GM13977 (cell line): ENCODE data around the gene EXTL2.
"Not testable (repeated sequence)": the region's sequence is repeated elsewhere in the genome, so short reads cannot be mapped to it uniquely, and the experiment has no call there.

ENCODE experiments used
- DNase-seq: peaks from one replicate; pipeline ENCODE4 v3.0.0; 2012; ENCODE audit warnings: low spot score
- in situ Hi-C: fragments of 300-500 bp; cut with MboI; formaldehyde crosslinking; loops from one replicate; pipeline ENCODE4 v1.12.0; 2022; ENCODE audit warnings: low sequenced_read_pairs, low pct_unique_long_range_greater_than_20kb, mixed read lengths, inconsistent platforms; ENCODE audit not compliant: unreplicated experiment
- TF ChIP-seq, protein P1 (sequence below): IDR thresholded peaks from 2 replicates; pipeline ENCODE4 v1.5.1; 2012; ENCODE audit warnings: mild to moderate bottlenecking, control low read depth; ENCODE audit not compliant: insufficient read depth; ENCODE audit errors: extremely low read depth, missing control alignments

The EXTL2 gene

GRCh38 chr1:100936194-100936967, 41.7 kb upstream of the EXTL2 start:
- DNase-seq, result no peak
- in situ Hi-C loops, result no loop called here
- TF ChIP-seq, protein P1, sequence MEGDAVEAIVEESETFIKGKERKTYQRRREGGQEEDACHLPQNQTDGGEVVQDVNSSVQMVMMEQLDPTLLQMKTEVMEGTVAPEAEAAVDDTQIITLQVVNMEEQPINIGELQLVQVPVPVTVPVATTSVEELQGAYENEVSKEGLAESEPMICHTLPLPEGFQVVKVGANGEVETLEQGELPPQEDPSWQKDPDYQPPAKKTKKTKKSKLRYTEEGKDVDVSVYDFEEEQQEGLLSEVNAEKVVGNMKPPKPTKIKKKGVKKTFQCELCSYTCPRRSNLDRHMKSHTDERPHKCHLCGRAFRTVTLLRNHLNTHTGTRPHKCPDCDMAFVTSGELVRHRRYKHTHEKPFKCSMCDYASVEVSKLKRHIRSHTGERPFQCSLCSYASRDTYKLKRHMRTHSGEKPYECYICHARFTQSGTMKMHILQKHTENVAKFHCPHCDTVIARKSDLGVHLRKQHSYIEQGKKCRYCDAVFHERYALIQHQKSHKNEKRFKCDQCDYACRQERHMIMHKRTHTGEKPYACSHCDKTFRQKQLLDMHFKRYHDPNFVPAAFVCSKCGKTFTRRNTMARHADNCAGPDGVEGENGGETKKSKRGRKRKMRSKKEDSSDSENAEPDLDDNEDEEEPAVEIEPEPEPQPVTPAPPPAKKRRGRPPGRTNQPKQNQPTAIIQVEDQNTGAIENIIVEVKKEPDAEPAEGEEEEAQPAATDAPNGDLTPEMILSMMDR, result no peak

DNA sequence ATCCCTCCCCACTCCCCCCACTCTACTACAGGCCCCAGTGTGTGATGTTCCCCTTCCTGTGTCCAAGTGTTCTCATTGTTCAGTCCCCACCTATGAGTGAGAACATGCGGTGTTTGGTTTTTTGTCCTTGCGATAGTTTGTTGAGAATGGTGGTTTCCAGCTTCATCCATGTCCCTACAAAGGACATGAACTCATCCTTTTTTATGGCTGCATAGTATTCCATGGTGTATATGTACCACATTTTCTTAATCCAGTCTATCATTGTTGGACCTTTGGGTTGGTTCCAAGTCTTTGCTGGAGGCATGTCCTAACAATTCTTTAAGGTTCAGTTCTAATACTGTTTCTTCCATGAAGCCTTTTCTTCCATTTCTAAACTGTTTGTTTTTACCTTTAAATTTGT, 38.9 kb upstream of the EXTL2 start:
- DNase-seq, in situ Hi-C loops: not testable (repeated sequence)

DNA sequence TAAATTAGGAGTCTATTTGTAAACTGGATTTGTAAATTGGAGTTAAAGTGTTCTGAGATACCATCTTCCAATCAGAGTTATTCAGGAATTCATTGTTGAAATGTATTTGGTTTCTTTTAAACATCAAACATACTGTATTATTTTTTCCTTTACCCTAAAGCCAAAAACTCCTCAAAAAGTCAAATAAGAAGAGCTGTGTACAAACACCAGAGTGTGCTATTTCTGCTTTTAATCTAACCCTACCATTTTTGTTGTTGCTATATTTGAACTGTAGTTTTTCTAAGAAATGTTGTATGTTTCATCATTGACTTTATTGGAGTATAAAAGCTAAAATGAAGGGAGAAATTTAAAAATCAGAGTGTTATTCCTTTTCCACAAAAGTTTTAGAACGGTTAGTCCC, 37.1 kb upstream of the EXTL2 start:
- no peak for DNase-seq
- TF ChIP-seq, protein P1, result no peak
- in situ Hi-C loops, result no loop called here

DNA sequence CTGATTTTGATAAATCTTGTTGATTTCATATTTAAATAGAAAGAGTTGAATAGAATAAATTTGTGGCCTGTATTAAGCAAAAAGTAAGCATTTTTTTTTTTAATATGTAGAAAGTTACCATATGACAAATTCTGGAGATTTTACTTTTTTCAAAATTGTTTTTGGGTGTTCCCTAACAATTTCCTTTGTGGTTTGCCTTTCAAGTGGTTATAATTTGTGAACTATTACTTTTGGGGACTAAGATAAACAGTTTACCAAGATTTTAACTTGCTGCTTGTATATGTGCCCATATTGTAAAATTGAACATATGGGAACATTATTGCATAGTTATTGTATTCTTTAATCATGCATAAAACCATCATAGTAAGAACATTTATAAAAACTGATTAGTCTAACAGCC, 35.9 kb upstream of the EXTL2 start:
- TF ChIP-seq, protein P1, result no peak
- no peak for DNase-seq
- in situ Hi-C loops, result no loop called here

- in situ Hi-C loops, result no loop called here
- TF ChIP-seq, protein P1, result peak; percentile 10
- no peak for DNase-seq
Observed at GRCh38 chr1:100928128-100928527, 33.5 kb upstream of the EXTL2 start.

- DNase-seq, result no peak
- in situ Hi-C loops, result no loop called here
- TF ChIP-seq, protein P1, result no peak
Observed at GRCh38 chr1:100927276-100927675, 32.6 kb upstream of the EXTL2 start.

GRCh38 chr1:100926240-100926639, 31.6 kb upstream of the EXTL2 start:
- in situ Hi-C loops, result no loop called here
- no peak for DNase-seq
- TF ChIP-seq, protein P1, result no peak
